Lower leg skin (tissue), 4 donors: ENCODE data around the gene DSCAML1. TPM values are rescaled to one million over a fixed set of nuclear protein-coding genes. Genes with fewer than 3 reads are reported as not detected.

Source experiments
- DNase-seq, 2 donors: peaks; one replicate each; pipeline ENCODE4 v3.0.0-alpha.2; 2019; ENCODE audit warnings: low spot score in 2 of 2
- H3K4me3 ChIP-seq: fragments of 200-600 bp; sonication (generic); 2 replicates; pipeline ENCODE4 v1.5.1; 2017; ENCODE audit warnings: mild to moderate bottlenecking, low read depth; ENCODE audit not compliant: poor library complexity, severe bottlenecking
- POLR2A ChIP-seq, 2 donors: fragments of 450-650 bp; IDR thresholded peaks; one replicate each; pipeline ENCODE4 v1.6.1; 2016 to 2017; ENCODE audit warnings: antibody characterized with exemption in 2 of 2, mild to moderate bottlenecking in 1 of 2, moderate library complexity in 1 of 2
- WGBS, 2 donors: methylation state at CpG; one replicate each; pipeline ENCODE4 v1.1.5; 2018; 5-methylcytosine and 5-hydroxymethylcytosine counted together
- intact Hi-C: fragments of 100-400 bp; cut with DNase I; formaldehyde crosslinking; loops from one replicate; pipeline ENCODE4 v1.15.0; 2023; ENCODE audit warnings: low total_unique reads
- total RNA-seq, 4 donors: library from RNA; depleted of rRNA; stranded (reverse); fragments of >200 nt; gene quantifications; one replicate each; pipeline ENCODE4 v1.1.0, GENCODE V29; 2016
- TF ChIP-seq, protein P1 (sequence below), 3 donors: fragments of 450-650 bp; IDR thresholded peaks; one replicate each; pipeline ENCODE4 v1.5.1; 2016; ENCODE audit warnings: antibody characterized with exemption in 3 of 3, mild to moderate bottlenecking in 3 of 3, moderate library complexity in 2 of 3

The DSCAML1 gene
- total RNA-seq, 4 donors from 2014 or later, result 0.07 to 0.13 (median 0.08) TPM

DNA sequence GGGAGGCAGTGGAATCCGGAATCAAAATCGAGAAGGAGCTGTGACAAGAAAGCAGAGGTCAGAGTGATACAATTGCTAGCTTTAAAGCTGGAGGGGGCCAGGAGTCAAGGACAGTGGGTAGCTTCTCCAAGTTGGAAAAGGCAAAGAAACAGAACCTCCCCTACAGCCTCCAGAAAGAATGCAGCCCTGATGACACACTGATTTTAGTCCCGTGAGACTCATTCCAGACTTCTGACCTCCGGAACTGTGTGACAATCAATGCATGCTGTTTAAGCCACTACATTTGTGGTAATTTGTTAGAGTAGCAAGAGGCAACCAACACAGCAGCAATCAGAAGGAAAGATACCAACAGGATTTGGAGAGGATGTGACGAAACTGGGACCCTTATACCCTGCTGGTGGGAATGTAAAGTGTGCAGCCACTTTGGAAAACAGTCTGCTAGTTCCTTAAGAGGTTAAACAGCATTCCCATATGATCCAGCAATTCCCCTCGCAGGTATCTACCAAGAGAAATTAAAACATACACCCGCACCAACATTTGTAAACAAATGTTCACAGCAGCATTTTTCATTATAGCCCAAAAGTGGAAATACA is 66.7 kb downstream of the DSCAML1 start:
- intact Hi-C loops, result no loop called here

DNA sequence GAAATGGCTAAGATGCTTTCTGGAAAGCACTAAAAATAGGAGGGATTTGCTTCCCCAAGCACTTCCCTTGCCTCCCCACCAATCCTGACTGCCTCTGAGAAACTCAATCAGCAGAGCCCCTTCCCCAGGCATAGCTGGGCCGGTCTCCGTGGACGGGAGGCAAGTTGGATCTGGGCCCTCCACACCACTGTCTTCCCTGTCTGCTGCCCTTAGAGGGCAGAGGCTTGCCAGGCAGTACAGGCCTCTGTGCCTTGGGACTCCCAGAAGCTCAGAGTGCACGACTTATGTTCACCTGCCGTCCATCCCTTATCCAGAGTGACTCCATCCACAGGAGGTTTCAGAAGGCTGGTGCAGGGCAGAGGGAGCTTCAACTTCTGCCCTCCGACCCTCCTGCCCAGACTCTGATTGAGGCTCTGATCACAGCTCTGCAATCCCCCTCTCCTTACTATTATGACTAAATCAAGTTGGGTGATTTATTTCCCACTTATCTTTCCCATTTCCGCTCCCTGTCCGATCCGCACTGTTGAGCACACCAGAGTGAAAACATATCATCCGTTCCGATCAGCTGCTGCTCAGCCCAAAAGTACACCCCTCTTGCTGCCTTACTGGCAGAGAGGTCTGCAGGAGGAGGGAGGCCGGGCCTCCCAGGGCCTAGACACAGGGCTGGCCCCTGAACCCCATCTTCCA is 71.8 kb downstream of the DSCAML1 start:
- H3K4me3 ChIP-seq, result no peak overlapping the region
- intact Hi-C loops, result no loop called here
- no peak for DNase-seq
- 84% methylated on average over 11 of the region's 12 CpGs for WGBS, 2 donors
- TF ChIP-seq, protein P1, sequence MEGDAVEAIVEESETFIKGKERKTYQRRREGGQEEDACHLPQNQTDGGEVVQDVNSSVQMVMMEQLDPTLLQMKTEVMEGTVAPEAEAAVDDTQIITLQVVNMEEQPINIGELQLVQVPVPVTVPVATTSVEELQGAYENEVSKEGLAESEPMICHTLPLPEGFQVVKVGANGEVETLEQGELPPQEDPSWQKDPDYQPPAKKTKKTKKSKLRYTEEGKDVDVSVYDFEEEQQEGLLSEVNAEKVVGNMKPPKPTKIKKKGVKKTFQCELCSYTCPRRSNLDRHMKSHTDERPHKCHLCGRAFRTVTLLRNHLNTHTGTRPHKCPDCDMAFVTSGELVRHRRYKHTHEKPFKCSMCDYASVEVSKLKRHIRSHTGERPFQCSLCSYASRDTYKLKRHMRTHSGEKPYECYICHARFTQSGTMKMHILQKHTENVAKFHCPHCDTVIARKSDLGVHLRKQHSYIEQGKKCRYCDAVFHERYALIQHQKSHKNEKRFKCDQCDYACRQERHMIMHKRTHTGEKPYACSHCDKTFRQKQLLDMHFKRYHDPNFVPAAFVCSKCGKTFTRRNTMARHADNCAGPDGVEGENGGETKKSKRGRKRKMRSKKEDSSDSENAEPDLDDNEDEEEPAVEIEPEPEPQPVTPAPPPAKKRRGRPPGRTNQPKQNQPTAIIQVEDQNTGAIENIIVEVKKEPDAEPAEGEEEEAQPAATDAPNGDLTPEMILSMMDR (IDR thresholded peaks at IDR 0.05), result no peak
- TF ChIP-seq POLR2A (IDR thresholded peaks at IDR 0.05), result no peak

More for the DNA sequence above, 66.7 kb downstream of the DSCAML1 start:
- TF ChIP-seq POLR2A (IDR thresholded peaks at IDR 0.05), result no peak
- TF ChIP-seq, protein P1 (IDR thresholded peaks at IDR 0.05), result no peak
- H3K4me3 ChIP-seq, result no peak overlapping the region
- DNase-seq, result no peak
- WGBS, 2 donors, result 70 to 83% methylated on average over 7 of the region's 7 CpGs

DNA sequence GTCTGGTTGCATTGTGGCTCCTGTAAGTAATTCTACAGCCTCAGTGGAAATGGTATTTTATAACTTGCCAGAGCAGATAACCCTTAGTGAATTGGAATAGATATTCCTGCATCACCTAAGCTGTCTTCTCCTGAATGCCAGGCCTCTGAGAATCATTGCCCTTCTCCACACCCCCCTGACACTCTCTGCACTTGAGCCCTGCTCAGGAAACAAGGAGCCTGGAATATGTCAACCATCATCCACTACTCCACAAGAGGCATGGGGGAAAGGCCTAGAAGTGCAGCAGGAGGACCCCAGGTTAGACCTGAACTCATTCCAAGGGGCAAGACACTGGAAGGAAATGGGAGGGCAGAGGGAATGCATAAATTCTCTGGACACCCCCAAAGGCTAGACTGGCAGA is 72.4 kb downstream of the DSCAML1 start:
- no peak for DNase-seq
- TF ChIP-seq, protein P1 (IDR thresholded peaks at IDR 0.05), result no peak
- TF ChIP-seq POLR2A (IDR thresholded peaks at IDR 0.05), result no peak
- intact Hi-C loops, result no loop called here
- no peak overlapping the region for H3K4me3 ChIP-seq

DNA sequence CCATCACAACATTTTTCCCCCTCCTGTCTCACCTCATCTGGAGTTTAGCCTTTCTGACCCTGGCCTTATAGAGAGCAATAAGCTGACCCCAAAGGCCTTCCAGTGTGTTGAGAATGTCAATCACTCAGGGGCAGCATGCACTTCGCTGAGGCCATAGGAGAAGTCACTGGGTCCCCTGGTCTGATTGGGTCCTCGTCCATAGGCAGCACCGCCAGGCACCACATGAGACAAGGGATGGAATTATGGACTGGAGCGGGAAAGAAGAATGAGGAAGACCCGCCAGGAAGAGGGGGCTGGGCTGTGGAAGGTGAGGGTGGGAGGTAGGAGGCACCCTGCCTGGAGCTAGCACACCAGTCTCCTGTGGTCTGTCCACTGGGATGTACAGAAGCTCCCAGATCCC is 72.9 kb downstream of the DSCAML1 start:
- intact Hi-C loops, result no loop called here
- WGBS, 2 donors, result 93 to 95% methylated on average over 5 of the region's 5 CpGs
- no peak for TF ChIP-seq POLR2A (IDR thresholded peaks at IDR 0.05)
- TF ChIP-seq, protein P1 (IDR thresholded peaks at IDR 0.05), result no peak
- no peak overlapping the region for H3K4me3 ChIP-seq
- no peak for DNase-seq

DNA sequence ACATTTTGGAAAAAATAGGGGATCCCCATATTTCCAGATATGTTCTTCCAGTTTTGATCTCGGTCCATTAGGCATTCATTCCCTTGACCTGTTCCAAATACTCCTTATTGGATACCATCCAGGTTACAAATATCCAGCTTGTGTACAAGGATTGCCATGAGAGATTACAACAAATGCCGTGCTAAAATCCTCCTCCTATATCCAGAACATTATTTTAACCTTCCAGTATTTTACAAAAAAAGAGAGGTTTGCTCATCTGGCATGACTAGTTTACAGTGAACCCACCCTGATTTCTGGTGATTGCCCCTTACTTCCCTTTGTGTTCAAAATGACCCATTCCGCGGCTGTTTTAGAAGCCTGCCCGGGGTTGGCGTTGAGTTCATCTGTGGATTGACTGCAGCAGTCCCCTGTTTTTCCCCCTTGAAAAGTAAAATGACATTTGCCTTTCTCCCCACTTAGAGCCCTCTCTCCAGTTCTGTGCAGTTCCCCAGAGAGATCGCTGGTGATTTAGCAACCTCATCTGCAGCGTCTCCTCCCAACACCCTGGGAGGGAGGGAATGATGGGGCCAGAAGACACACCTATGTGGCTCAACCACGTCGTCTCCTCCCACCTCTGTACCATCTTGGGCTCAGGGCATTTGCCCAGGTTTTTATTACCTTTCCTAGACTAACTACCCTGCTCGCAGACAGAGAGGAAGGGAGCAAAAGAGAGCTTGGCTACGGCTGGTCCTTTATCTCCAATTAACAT is 73.6 kb downstream of the DSCAML1 start:
- no peak overlapping the region for H3K4me3 ChIP-seq
- TF ChIP-seq POLR2A (IDR thresholded peaks at IDR 0.05), result no peak
- TF ChIP-seq, protein P1 (IDR thresholded peaks at IDR 0.05), result no peak
- 46 to 49% methylated on average over 12 of the region's 12 CpGs for WGBS, 2 donors
- intact Hi-C loops, result no loop called here
- no peak for DNase-seq
